ENCODE results near the gene THYN1.

DNA sequence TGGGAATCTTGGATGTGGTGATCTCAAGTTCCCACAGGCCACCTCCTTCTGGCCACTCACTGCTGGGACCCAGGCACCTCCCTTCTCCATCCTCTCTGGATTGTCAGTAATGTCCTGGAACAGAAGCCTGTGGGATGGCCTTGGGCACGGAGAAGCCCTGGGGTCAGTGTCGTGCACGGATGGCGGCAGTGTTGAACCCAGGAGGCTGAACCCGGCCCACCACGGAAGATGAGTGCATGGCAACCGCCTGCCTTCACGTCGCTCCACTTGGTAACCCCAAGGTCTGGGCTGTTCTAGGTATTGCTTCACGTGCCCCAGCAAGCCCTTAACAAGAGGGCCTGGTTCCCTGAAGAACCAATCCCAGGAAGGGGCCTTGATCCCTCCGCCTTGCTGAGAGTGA lies 7.1 kb downstream of the THYN1 start:
- TF ChIP-seq, protein P1, sequence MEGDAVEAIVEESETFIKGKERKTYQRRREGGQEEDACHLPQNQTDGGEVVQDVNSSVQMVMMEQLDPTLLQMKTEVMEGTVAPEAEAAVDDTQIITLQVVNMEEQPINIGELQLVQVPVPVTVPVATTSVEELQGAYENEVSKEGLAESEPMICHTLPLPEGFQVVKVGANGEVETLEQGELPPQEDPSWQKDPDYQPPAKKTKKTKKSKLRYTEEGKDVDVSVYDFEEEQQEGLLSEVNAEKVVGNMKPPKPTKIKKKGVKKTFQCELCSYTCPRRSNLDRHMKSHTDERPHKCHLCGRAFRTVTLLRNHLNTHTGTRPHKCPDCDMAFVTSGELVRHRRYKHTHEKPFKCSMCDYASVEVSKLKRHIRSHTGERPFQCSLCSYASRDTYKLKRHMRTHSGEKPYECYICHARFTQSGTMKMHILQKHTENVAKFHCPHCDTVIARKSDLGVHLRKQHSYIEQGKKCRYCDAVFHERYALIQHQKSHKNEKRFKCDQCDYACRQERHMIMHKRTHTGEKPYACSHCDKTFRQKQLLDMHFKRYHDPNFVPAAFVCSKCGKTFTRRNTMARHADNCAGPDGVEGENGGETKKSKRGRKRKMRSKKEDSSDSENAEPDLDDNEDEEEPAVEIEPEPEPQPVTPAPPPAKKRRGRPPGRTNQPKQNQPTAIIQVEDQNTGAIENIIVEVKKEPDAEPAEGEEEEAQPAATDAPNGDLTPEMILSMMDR (conservative IDR thresholded peaks at IDR 0.05 in 1 of 2, IDR thresholded peaks at IDR 0.05 in 1 of 2; ENCODE audit: low read depth in 1 of 2, low read length in 2 of 2): no peak
- TF ChIP-seq EZH2 (IDR thresholded peaks at IDR 0.05; ENCODE audit: low read length, missing control alignments): no peak
